IMR-90 (cell line): ENCODE data around the gene SGMS1.

Experiments used
- CEBPB ChIP-seq: IDR thresholded peaks from 2 replicates; pipeline ENCODE4 v1.6.1; 2012; ENCODE audit warnings: low read depth, low read length, improper control_type of control experiment
- ELK1 ChIP-seq: fragments of 150-350 bp; IDR thresholded peaks from 2 replicates; pipeline ENCODE4 v1.6.1; 2016; ENCODE audit warnings: low read depth, mild to moderate bottlenecking, low read length, moderate library complexity, borderline replicate concordance
- MAZ ChIP-seq: IDR thresholded peaks from 2 replicates; pipeline ENCODE4 v1.6.1; 2012; ENCODE audit warnings: low read depth, mild to moderate bottlenecking, low read length, improper control_type of control experiment, moderate library complexity, borderline replicate concordance
- MXI1 ChIP-seq: IDR thresholded peaks from 2 replicates; pipeline ENCODE4 v1.6.1; 2012; ENCODE audit warnings: low read depth, mild to moderate bottlenecking, low read length, moderate library complexity, borderline replicate concordance
- POLR2A ChIP-seq: IDR thresholded peaks from 2 replicates; pipeline ENCODE4 v1.6.1; 2012; ENCODE audit warnings: mild to moderate bottlenecking, low read depth, low read length
- RAD21 ChIP-seq: IDR thresholded peaks from 2 replicates; pipeline ENCODE4 v1.6.1; 2012; ENCODE audit warnings: low read length, improper control_type of control experiment
- RCOR1 ChIP-seq: IDR thresholded peaks from 2 replicates; pipeline ENCODE4 v1.6.1; 2012; ENCODE audit warnings: mild to moderate bottlenecking, low read length, improper control_type of control experiment; ENCODE audit not compliant: insufficient replicate concordance
- RFX5 ChIP-seq: IDR thresholded peaks from 2 replicates; pipeline ENCODE4 v1.8.0; 2012; ENCODE audit warnings: low read depth, mild to moderate bottlenecking, low read length, moderate library complexity
- SMC3 ChIP-seq: fragments of 150-350 bp; IDR thresholded peaks from 2 replicates; pipeline ENCODE4 v1.6.1; 2016; ENCODE audit warnings: low read depth, mild to moderate bottlenecking, antibody characterized with exemption, low read length, moderate library complexity
- TF ChIP-seq, protein P1 (sequence below): conservative IDR thresholded peaks from 2 replicates; pipeline ENCODE4 v1.5.1; 2012; ENCODE audit warnings: mild to moderate bottlenecking, low read depth, low read length, improper control_type of control experiment

- TF ChIP-seq, protein P1, sequence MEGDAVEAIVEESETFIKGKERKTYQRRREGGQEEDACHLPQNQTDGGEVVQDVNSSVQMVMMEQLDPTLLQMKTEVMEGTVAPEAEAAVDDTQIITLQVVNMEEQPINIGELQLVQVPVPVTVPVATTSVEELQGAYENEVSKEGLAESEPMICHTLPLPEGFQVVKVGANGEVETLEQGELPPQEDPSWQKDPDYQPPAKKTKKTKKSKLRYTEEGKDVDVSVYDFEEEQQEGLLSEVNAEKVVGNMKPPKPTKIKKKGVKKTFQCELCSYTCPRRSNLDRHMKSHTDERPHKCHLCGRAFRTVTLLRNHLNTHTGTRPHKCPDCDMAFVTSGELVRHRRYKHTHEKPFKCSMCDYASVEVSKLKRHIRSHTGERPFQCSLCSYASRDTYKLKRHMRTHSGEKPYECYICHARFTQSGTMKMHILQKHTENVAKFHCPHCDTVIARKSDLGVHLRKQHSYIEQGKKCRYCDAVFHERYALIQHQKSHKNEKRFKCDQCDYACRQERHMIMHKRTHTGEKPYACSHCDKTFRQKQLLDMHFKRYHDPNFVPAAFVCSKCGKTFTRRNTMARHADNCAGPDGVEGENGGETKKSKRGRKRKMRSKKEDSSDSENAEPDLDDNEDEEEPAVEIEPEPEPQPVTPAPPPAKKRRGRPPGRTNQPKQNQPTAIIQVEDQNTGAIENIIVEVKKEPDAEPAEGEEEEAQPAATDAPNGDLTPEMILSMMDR: no peak
- TF ChIP-seq POLR2A (no peak), CEBPB (no peak), MXI1 (no peak), RCOR1 (no peak), SMC3 (no peak), MAZ (no peak), ELK1 (no peak), RAD21 (no peak), RFX5 (no peak)
Measured at GRCh38 chr10:50404021-50404773, 219.6 kb downstream of the SGMS1 start.
